Thoracic aorta (tissue), 2 donors: Measurements from ENCODE around the gene GNRH2. TPM values are rescaled to one million over a fixed set of nuclear protein-coding genes. Genes with fewer than 3 reads are reported as not detected.

Experiments
- ATAC-seq: fragments of 150-250 bp; one replicate; pipeline ENCODE4 v1.8.0; 2017; ENCODE audit warnings: low read depth; ENCODE audit not compliant: insufficient number of reproducible peaks, low FRiP score
- DNase-seq: peaks from one replicate; pipeline ENCODE4 v3.0.0-alpha.2; 2020; ENCODE audit warnings: low spot score
- H3K27ac ChIP-seq, 2 donors: fragments of 200-600 bp; sonication (generic); 1 replicate in 1 of 2; 2 replicates in 1 of 2; pipeline ENCODE4 v1.5.1; 2016; ENCODE audit warnings: mild to moderate bottlenecking in 2 of 2, moderate library complexity in 2 of 2
- H3K27me3 ChIP-seq: fragments of 200-600 bp; sonication (generic); replicated peaks from 2 replicates; pipeline ENCODE4 v1.6.0; 2016; ENCODE audit warnings: mild to moderate bottlenecking; ENCODE audit not compliant: insufficient read depth
- H3K36me3 ChIP-seq: fragments of 200-600 bp; sonication (generic); one replicate; pipeline ENCODE4 v1.5.1; 2016
- H3K4me1 ChIP-seq, 2 donors: fragments of 200-600 bp; sonication (generic); 1 replicate in 1 of 2; 2 replicates in 1 of 2; pipeline versions ENCODE4 v1.5.1 to v1.6.0; 2016; ENCODE audit warnings: low read depth in 2 of 2, mild to moderate bottlenecking in 1 of 2; ENCODE audit not compliant: control insufficient read depth in 1 of 2
- H3K4me3 ChIP-seq: fragments of 200-600 bp; sonication (generic); 2 replicates; pipeline ENCODE4 v1.5.1; 2016; ENCODE audit warnings: mild to moderate bottlenecking
- H3K9me3 ChIP-seq: fragments of 200-600 bp; sonication (generic); 2 replicates; pipeline ENCODE4 v1.5.1; 2016
- total RNA-seq, 2 donors: library from RNA; depleted of rRNA; stranded (reverse); fragments of >200 nt; gene quantifications; one replicate each; pipeline versions ENCODE4 v1.1.0 to v1.2.3, GENCODE V29; 2016
- TF ChIP-seq, protein P1 (sequence below): fragments of 200-600 bp; sonication (generic); IDR thresholded peaks from one replicate; pipeline ENCODE4 v1.5.1; 2019; ENCODE audit warnings: antibody characterized with exemption

Gene GNRH2, protein sequence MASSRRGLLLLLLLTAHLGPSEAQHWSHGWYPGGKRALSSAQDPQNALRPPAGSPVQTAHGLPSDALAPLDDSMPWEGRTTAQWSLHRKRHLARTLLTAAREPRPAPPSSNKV
- total RNA-seq: not detected

DNA sequence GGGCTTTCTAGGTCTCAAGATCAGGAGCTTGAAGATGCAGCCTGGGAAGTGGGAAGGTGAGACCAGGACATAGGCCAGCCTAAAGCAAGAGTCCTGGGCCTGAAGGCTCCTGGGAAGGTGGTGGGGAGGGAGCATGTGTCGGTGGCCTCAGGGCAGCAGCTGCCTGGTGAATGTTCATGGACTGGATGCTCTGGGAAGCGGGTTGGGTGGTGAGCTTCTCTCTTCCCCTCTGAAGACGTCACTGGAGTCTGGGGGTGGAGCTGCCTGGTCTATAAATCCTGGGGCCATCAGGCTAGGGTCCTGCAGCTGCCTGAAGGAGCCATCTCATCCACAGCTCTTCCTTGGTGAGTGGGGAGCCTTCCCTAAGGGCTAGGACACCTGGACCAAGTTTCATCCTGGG, at the start of gene GNRH2:
Gene GNRH2 (plus strand): TSS at position 301 of the 400 bp plus-strand sequence. CDS start 793 bp downstream, outside the sequence.
- Histone ChIP-seq H3K9me3 (no peaks in the 10 kb centered on the region), H3K4me1 (peaks cover 19 to 38% of the 10 kb centered on the region in 2 donors), H3K27ac (peak within 1 kb of the TSS; percentile 2 to 51), H3K4me3 (no peak within 1 kb of the TSS), H3K27me3 (no peaks in the 10 kb centered on the region), H3K36me3 (peaks cover 20% of the 10 kb centered on the region)
- DNase-seq (no peak), ATAC-seq (no peak)
- TF ChIP-seq, protein P1, sequence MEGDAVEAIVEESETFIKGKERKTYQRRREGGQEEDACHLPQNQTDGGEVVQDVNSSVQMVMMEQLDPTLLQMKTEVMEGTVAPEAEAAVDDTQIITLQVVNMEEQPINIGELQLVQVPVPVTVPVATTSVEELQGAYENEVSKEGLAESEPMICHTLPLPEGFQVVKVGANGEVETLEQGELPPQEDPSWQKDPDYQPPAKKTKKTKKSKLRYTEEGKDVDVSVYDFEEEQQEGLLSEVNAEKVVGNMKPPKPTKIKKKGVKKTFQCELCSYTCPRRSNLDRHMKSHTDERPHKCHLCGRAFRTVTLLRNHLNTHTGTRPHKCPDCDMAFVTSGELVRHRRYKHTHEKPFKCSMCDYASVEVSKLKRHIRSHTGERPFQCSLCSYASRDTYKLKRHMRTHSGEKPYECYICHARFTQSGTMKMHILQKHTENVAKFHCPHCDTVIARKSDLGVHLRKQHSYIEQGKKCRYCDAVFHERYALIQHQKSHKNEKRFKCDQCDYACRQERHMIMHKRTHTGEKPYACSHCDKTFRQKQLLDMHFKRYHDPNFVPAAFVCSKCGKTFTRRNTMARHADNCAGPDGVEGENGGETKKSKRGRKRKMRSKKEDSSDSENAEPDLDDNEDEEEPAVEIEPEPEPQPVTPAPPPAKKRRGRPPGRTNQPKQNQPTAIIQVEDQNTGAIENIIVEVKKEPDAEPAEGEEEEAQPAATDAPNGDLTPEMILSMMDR: no peak

DNA sequence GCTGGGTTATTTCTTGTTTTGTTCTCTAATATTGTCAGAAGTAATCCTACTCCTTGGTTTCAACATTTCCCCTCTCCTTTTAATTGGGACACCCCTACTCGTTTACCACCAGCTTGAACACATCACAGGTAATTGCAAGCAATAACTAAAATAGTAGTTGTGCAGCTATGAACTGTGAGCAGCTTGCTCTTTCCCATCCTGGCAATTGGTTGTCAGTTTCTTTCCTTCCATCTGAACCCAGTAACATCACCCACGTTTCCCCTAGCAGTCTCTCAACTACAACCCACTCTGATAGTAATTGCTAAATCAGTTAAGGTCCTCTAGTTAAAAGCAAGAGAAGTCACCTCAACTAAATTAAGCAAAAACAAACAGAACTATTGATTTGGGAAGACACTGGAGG, 47.6 kb upstream of the GNRH2 start:
- Histone ChIP-seq H3K27ac (no peak overlapping the region), H3K4me1 (no peaks in the 10 kb centered on the region), H3K9me3 (no peaks in the 10 kb centered on the region), H3K4me3 (no peak overlapping the region), H3K27me3 (no peaks in the 10 kb centered on the region), H3K36me3 (peaks cover 18% of the 10 kb centered on the region)
- TF ChIP-seq, protein P1: no peak
- DNase-seq (no peak), ATAC-seq (no peak)

DNA sequence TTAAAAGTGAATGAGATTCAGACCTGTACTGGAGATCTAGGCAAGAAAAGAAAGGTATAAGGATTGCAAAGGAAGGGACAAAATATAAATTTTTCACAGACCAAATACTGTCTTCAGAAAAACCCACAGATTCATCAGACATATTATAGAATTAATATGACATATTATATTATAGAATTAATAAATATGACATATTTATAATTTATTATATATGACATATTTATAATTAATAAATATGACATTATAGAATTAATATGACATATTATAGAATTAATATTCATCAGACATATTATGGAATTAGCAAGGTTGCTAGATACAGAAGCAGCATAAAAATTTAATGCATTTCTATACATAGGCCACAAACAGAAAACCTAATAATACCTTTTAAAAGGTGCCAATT, 44.7 kb upstream of the GNRH2 start:
- ATAC-seq (no peak), DNase-seq (no peak)
- H3K4me3 ChIP-seq: no peak overlapping the region
- H3K9me3 ChIP-seq: no peaks in the 10 kb centered on the region
- H3K4me1 ChIP-seq: no peaks in the 10 kb centered on the region
- TF ChIP-seq, protein P1: no peak
- no peaks in the 10 kb centered on the region for H3K27me3 ChIP-seq
- H3K27ac ChIP-seq: no peak overlapping the region
- peaks cover 3% of the 10 kb centered on the region for H3K36me3 ChIP-seq

DNA sequence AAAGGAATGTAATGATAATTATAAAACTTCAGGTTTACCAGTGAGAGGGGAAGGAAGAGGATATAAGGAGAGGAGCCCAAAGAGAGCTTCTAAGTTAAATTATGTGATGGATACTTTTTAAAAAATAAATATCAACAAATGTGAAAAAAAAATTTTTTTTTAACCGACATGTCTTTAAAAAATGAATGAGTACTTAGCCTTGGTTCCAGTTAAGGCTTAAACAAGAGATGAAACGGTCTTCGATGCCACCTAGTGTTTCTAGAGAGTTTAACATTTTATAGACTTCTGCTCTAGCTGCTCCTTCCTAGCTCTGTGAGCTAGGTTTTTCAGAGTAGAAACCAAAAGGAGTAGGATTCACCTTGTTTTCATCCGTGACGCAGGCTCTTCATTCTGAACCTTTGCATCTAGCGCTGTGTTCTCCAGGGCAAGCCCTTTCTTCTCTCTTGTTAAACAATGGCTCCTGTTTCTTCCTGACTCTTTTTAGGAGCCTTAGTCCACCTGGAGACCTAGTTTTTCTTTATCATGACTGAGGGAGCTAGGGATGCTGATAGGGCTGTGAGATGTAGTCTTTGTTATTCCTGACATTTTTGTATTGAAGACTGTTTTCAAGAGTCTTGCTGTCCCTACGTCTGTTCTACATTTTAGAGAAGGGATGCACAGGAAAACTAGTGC, 42.4 kb upstream of the GNRH2 start:
- Histone ChIP-seq H3K27me3 (no peaks in the 10 kb centered on the region), H3K27ac (no peak overlapping the region), H3K4me1 (no peaks in the 10 kb centered on the region), H3K36me3 (peaks cover 10% of the 10 kb centered on the region), H3K9me3 (no peaks in the 10 kb centered on the region), H3K4me3 (no peak overlapping the region)
- TF ChIP-seq, protein P1: peak; percentile 13
- DNase-seq: no peak
- no peak for ATAC-seq

DNA sequence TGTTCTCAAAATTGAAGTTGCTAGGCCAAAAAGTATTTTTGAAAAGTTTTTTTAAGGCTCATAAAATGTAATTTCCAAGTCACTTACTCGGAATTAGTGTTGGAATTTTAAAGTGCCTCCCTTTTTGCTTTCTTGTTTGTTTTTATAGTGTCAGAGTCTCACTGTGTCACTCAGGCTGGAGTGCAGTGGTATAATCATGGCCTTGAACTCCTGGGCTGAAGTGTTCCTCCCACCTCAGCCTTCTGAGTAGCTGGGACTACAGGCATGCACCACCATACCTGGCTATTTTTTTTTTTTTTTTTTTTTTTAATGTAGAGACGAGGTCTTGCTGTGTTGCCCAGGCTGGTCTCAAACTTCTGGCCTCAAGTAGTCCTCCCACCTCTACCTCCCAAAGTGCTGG, 40.0 kb upstream of the GNRH2 start:
- ATAC-seq: no peak
- TF ChIP-seq, protein P1: no peak
- Histone ChIP-seq H3K36me3 (peaks cover 21% of the 10 kb centered on the region), H3K27me3 (no peaks in the 10 kb centered on the region), H3K9me3 (no peaks in the 10 kb centered on the region), H3K27ac (no peak overlapping the region), H3K4me3 (no peak overlapping the region), H3K4me1 (no peaks in the 10 kb centered on the region)
- DNase-seq: no peak
